Activated T-cell treated with anti-CD3 and anti-CD28 coated beads, Interleukin-2, amount 50 U/mL, for 48 hours (primary cell): ENCODE results near the gene COL5A2.

Source experiments
- DNase-seq, 2 experiments: peaks; one replicate each; pipeline ENCODE4 v3.0.0-alpha.2; 2020

COL5A2 gene

DNA sequence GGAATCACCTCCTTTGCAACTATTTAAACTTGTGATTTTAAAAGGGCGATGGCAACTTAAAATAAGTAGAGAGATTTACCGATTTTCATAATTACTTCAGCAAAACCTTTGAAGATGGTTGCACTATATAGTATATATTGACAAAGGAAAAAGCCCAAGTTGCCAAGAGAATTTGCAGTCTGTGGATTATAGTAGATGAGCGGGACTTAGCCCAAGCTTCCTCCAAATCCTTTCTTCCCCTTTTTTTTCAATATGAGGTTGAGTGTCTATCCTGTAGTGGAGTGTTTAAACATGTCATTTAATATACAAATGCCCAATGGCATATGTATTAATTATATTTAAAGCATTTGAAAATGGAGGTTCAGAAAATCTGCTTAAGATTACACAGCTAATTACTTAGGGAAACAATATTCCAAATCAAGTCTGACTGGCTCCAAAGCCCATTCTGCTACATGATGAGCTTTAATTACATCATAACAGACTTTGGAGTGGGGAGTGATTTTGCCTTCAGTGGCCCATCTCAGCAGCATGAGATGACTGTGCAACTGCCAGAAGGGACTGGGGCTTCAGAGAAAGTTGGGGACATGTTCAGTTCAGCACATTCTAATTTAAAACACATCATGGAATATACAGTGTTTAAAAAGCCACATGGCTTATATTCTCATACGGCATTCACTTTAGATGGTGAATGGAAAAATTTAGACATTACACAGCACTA, 132.2 kb downstream of the COL5A2 start:
- DNase-seq, result no peak

DNA sequence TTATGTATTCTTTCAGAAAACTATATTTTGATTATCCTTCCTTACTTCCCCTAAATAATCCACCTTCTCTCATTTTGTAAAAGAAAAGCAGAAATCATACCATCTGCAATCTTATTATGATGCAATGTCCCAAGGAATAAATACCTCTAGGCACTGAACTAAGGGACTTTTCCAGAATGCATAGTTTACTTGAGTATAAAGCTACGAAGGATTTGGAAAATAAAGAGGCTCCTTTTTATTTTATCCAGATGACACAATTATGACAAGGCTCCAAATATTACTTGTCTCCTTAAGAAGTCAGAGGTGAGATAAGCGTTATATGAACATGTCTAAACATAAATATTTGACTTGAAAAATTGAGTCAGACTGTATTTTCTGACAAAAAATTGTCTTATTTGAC, 133.2 kb downstream of the COL5A2 start:
- no peak for DNase-seq

- no peak for DNase-seq
Measured at GRCh38 chr2:189045836-189046235, 133.7 kb downstream of the COL5A2 start.

DNA sequence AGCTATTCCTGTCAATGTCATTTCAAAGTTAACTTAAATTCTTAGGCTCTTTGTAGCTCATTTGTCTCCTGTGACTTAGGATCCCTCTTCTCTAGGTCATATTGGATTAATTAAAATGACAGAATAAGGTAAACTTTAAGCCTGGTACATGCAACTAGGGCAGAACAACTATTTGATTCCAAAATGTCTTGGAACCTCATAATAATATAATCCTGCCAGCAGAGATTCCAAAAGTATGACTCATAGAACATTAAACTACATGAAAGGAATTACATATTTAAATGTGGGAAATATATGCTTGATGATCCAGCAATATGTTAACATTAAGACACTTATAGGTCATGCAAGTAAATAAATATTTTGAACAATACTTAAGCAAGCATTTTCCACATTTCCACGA, 142.0 kb downstream of the COL5A2 start:
- DNase-seq, result no peak

DNA sequence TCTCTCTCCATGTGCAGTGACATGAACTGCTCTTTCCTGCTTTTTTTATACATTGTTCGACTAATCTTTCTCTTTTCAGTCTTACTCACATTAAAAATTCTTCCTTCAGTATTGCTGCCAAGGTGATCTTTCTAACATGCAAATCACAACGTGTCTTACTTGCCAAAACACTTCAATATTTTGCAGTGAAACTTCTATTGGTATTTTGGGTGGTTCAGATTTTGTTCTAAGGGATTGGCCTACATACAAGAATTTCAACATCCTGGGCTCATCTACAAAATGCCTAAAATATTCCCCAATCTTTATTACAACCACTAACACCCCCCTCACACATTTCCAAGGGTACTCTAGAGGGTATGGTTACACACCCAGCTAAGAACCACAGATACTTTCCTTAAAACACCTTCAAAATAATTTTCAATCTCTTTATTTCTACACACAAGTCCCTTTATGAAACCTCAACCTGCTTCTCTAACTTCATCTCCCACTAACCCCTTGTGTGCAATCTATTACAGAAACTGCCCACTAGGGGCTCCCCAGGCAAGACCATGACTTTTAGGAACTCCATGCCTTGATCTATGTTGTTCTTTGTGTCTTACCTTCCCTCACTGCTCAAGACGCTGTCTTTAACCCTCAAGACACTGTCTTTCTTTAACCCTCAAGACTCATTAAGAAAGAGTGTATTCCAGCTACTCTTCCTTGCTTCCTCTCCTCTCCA, 154.5 kb downstream of the COL5A2 start:
- DNase-seq, result no peak

DNA sequence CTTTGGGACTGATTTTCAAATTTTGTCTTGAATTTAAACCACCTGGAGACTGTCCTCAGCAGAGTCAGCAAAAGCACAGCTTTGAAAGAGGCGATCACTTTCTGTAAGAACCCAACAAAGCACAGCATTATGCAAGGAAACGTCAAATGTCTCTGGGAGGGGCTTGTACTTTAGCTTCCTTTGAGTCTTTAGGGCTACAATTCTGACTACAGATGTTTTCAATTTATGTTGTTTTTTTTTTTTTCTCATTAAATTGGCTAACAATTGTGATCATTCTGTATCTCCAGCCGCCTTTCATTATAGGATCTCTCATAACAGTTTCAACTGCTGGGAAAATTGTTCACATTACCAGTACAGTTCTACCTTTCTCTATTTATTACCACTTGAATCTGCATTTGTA, 157.1 kb downstream of the COL5A2 start:
- no peak for DNase-seq

GRCh38 chr2:189022053-189022481, 157.5 kb downstream of the COL5A2 start:
- no peak for DNase-seq

- no peak for DNase-seq
Measured at GRCh38 chr2:189020179-189020578, 159.4 kb downstream of the COL5A2 start.

GRCh38 chr2:189018631-189019030, 160.9 kb downstream of the COL5A2 start:
- DNase-seq, result no peak

- no peak for DNase-seq
Measured at GRCh38 chr2:189016311-189016861, 163.2 kb downstream of the COL5A2 start.

- DNase-seq, result no peak
Measured at GRCh38 chr2:189015359-189015758, 164.2 kb downstream of the COL5A2 start.

- DNase-seq, result no peak
Measured at GRCh38 chr2:189014449-189015138, 165.0 kb downstream of the COL5A2 start.

DNA sequence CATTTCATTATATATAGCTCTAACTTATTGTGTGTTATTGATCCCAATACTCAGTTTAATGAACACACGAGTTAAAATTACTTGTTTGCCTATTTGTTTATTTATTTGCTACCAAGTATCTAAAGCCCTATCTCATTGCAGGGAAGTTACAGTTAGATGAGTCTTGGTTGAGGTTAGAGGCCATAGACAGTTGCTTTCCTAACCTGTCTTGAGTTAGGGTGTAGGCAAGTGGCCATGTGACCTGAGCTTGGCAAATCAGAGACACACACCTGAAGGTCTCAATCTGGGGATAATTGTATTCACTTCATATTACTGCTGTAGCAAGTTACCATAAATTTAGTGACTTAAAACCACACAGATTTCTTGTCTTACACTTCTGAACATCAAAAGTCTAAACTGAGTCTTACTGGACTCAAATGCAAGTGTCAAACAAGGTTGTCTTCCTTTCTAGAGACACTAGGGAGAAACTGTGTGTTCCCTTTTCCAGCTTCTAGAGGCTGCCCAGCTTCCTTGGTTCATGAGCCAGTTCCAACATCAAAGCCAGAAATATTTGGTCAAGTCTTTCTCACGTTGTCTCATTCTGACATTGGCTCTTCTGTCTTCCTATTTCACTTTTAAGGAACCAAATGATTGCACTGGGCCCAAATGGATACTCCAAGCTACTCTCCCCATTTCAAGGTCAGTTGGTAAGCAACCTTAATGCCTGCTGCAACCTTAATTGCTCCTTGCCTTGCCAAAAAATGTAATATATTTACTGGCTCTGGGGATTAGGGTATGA, 165.7 kb downstream of the COL5A2 start:
- no peak for DNase-seq

- DNase-seq, result no peak
Measured at GRCh38 chr2:189013031-189013430, 166.5 kb downstream of the COL5A2 start.

DNA sequence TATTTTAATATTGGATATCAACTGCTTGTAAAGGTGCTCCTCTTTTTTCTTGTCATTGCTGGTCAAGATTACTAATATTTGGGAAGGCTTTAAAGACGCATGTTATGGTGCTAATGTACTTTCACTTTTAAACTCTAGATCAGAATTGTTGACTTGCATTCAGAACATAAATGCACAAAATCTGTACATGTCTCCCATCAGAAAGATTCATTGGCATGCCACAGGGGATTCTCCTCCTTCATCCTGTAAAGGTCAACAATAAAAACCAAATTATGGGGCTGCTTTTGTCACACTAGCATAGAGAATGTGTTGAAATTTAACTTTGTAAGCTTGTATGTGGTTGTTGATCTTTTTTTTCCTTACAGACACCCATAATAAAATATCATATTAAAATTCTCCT, 167.2 kb downstream of the COL5A2 start:
- no peak for DNase-seq

DNA sequence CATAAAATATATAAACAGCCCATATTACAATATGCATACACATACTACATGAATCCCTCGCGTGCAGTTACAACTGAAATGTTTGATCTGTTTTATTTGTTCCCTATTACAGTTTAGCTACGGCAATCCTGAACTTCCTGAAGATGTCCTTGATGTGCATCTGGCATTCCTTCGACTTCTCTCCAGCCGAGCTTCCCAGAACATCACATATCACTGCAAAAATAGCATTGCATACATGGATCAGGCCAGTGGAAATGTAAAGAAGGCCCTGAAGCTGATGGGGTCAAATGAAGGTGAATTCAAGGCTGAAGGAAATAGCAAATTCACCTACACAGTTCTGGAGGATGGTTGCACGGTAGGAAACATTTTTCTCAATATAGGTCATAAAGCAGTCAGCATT, 169.0 kb downstream of the COL5A2 start:
- DNase-seq, result no peak

- DNase-seq, result no peak
Measured at GRCh38 chr2:189008555-189009262, 170.9 kb downstream of the COL5A2 start.

- no peak for DNase-seq
Measured at GRCh38 chr2:189002079-189002478, 177.5 kb downstream of the COL5A2 start.

- DNase-seq, result no peak
Measured at GRCh38 chr2:189000221-189000620, 179.3 kb downstream of the COL5A2 start.

DNA sequence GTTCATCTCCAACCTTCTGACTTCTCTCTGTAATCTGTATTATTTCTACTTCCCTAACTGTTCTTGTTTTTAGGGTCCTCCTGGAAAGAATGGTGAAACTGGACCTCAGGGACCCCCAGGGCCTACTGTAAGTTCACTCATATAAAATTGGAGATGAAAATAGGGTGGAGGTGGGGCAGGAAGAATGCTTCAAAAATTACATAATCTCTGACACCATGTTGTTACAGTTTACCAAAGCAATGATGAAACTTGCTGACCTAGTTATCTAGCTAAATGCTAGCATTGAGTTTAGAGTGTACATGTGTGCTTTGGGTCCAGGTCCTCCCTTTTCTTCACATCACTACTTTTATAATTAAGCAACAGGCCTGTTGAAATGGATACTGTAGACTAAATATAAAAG, 182.3 kb downstream of the COL5A2 start:
- no peak for DNase-seq

DNA sequence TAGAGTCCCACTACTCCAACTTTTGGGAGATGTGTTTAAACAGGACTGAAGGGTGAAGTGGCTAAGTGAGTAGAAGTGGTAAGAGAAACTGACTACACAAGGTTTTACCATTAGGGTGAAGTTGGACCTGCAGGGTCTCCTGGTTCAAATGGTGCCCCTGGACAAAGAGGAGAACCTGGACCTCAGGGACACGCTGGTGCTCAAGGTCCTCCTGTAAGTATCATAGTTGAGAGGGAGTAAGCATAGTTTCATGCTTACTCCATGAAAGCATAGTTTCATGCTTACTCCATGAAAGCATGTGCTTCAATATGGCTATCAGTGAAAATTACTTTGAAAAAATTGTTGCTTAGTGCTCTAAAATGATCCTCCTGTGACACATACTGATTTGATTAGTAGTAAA, 186.3 kb downstream of the COL5A2 start:
- no peak for DNase-seq

GRCh38 chr2:188986839-188987238, 192.7 kb downstream of the COL5A2 start:
- no peak for DNase-seq
